IPS-11a (cell line): ENCODE data around the gene TEX38.
"Not testable (repeated sequence)": the region's sequence is repeated elsewhere in the genome, so short reads cannot be mapped to it uniquely, and the experiment has no call there.

Experiments used
- H3K4me3 ChIP-seq: one replicate; pipeline ENCODE4 v1.5.1; 2013; ENCODE audit warnings: low read depth, low read length, control low read depth

Gene TEX38

DNA sequence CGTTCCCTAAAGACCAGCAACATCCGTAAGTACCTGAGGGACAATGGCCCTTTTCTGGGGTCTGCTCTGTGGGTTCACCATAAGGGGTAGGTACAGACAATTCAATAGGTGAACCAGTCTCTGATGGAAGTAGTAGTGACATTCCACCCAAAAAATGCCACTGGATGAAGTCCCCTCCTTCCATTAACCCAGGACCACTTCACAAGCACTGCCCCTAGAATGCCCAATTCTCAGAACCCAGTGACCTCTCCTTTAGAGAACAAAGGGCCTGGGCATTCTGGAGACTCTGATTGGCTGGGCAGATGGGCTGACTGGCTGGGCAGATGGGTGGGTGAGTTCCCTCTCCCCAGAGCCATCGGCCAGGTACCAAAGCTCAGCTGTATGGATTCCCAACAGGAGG, at the start of gene TEX38:
Gene TEX38, plus strand, starts transcription at position 301 of the 400 bp plus-strand sequence. Its CDS starts 81 bp downstream, at position 382.
- no peak within 1 kb of the TSS for H3K4me3 ChIP-seq

DNA sequence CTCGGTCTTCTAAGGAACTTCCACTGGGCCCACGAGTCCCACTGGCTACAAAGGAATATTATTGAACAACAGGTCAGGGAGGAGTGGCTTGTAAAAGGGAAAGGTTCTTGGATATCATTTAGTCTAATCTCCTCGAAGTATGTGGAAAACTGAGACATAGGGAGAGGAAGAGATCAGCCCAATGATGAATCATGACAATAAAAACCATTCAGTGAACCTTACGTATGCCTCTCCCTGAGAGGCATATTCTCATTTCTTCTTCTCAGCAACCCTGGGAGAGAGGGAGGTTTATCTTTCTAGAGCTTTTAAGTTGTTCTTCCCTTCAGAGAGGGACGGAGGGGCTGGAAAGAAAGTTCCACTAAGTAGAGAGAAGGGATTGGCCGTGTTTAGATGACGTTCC, 49.7 kb upstream of the TEX38 start:
- no peak overlapping the region for H3K4me3 ChIP-seq

DNA sequence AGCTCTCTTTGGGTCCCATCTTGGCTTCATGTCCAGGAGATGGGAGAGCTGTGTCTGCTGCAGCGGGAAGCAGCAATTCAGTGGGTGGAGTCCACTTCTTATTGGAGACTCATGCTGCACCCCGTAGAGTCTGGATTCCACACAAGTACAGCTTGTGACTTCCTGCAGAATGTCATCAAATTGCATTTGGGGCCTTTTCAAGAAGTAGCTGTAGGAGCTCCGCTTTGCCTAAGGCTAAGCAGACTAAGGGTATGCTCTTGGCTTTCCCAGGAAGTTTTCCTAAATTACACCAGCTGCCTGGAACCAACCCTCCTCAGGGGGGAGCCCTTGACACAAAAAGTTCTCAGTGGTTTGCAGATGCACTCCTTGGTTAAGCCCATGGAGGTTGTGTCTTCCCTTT, 49.3 kb upstream of the TEX38 start:
- no peak overlapping the region for H3K4me3 ChIP-seq

DNA sequence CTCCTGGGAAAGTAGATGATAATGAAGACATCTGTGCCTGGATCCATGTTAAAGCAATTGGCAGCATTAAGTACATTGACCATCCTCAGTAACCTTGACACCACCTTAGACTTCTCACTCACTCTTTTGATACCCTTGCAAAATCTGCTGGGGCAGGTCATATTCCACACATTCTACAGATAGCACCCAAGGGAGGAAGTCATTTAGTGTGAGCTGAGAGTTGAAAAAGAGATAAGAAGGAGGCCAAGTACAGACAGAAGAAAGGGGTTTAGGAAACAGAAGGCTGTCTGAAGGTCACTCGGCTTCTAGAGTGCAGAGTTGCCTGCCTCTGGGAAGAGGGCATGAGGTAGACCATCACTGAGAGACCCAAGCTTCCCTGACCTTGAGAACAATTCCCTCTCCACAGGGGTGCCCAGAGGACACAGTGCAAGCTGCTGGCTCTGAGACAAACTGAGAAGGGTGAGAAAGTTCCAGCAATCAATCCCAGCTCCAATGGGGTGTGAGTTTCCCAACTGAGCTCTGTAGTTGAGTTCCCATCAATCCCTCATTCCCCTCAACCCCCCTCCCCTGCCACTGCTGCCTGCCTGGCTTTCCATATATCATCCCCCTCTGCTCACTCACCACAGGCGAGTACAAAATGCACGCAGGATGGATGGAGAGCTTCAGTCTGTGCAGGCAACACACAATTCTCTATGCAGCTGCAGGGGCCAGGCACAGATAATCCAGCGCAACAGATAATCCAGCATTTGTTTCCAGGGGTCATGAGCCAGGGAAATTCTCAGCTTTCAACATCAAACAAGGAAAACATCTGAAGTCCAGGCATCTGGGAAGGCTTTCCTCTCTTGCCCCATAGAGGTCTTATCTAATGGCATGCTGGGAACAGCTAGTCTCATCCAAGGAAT, 47.7 kb upstream of the TEX38 start:
- H3K4me3 ChIP-seq, result no peak overlapping the region

DNA sequence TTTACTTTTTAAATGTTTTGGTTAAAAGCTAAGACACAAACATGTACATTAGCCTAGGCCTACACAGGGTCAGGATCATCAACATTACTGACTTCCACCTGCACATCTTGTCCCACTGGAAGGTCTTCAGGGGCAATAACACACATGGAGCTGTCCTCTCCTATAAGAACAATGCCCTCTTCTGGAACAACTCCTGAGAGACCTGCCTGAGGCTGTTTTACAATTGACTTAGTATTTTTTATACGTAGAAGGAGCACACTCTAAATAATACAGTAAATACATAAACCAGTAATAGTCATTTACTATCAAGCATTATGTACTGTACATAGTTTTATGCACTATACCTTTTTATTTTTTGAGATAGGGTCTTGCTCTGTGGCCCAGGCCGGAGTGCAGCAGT, 40.9 kb upstream of the TEX38 start:
- no peak overlapping the region for H3K4me3 ChIP-seq

DNA sequence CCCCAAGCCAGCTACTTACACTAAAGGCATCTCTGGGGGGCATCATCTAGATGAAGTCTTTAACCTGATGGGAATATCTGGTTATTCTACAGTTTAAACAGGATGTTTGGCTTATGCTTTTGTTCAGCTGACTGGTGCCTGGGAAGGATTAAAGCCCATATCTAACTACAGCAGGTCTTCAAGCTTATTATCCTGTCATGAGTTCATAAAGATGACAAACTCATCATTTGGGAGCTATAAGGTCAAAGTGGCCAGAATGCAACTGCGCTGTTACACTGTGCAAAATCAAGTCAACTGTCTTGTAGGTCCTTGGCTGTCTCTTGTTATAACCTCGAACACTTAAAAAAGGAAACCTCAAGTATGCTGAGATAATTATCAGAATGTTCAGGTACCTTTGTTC, 36.4 kb upstream of the TEX38 start:
- H3K4me3 ChIP-seq, result no peak overlapping the region

DNA sequence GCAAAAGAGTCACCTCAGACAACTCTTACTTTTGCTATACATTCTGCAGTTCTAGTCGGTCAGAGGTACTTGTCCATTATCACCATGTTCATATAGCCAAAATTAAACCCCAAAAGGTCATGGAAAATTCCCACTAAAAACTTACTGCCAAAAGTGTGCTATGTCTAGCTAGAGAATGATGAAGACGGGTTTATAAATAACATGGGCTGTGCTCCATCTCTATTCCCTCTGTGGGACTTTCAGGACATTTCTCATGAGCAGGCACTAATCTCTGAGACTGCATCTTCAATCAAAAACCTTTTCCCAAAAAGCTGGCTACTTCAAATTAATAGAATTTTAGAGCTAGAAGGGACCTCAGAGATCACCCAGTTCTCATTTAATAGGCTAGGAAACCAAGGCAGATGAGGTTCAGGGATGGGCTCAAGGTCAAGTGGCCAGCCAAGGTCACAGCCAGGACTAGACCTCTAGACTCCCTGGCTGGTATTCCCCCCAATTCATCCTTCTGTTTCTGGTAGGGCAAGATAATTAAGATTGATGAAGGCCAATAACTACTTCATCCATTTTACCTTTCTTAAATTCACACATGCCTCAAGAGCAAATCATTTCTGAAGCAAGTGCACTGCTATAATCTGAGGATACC, 34.1 kb upstream of the TEX38 start:
- no peak overlapping the region for H3K4me3 ChIP-seq

DNA sequence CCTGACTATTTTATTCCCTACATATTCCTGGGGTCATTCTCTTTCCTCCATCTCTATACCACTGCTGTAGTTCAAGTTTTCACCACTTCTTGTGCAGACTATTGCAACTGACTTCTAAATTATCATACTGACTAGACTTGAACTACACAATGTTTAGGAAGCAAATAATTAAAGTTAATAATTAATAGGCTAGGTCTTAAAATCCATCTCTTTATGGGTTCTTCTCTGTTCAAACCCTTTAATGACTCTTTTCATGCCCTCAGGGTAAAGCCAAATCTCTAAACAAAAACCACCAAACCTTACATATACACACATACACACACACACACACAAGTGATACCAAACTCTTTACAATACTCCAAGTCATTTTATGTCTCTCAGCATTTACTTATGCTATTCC, 32.7 kb upstream of the TEX38 start:
- H3K4me3 ChIP-seq, result no peak overlapping the region

DNA sequence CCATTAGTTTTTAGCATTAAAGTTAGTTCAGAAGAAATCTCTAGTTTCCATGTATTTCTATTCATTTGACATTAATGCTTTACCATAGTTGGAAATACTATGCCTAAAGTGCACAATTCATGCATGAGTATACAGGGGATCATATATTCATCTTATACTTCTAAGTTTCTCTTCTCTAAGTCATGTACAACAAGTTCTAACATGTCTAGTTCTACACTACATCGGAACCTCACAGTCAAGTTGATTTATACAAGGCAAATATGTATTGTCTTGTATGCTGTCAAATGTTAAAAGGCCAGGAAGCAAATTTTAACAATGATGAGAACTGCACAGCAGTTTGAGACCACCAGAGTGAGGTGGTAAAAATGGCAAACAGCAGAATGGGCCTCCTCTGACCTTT, 32.1 kb upstream of the TEX38 start:
- H3K4me3 ChIP-seq, result no peak overlapping the region

DNA sequence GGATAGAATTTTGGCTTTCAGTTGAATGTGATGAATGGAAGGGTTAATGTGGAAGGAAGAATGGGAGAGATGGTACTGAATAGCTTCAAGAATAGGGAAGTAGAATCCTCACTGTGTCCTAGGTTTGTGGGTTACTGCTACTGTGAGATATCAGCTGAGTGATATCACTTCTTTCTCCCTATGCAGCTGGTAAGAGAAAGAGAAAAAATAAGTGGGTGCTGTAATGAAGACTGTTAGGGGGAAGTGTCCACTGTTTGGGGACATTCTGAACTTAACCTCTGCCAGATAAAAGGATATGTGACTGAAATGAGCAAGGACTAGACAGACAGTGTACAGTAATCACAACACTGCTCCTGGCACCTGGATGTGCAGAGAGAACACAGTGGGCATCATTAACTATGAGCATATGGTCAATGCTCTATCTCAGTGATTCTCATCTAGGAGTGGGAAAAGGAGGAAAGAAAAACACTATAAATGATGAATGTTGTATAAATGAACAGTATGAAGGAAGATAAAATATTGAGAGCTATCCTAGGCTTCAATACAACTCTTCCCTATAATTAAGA, 29.5 kb upstream of the TEX38 start:
- H3K4me3 ChIP-seq, result no peak overlapping the region

DNA sequence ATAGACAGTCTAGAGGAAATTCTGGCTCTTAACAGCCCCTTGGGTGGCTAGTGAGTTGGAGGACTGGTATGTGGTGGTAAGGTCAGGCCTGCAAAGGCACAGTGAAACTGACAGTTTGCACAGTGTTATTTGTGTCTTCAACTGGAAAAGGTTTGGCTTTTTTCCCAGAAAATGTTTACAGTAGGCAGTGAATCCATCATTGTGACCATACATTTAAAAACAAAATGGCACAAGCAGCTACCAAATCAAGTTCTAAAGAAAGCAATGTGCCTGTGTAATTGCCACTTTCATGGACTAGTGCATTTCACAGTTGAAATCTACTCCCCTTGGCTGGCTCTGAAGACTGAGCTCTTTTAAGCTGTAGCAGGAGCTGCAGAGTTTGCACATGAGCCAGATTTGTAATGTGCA, 28.3 kb upstream of the TEX38 start:
- H3K4me3 ChIP-seq, result no peak overlapping the region

DNA sequence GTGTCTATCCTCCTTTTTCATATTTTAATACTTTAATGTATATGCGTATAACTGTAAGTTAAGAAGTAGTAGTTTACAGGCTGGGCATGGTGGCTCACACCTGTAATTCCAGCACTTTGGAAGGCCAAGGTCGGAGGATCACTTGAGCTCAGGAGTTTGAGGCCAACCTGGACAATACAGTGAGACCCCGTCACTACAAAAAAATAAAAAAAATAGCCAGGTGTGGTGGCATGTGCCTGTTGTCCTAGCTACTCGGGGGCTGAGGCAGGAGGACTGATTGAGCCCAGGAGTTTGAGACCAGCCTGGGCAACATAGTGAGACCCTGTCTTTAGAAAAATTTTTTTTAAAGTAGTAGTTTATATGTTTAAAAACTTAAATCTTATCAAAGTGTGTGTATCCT, 25.8 kb upstream of the TEX38 start:
- no peak overlapping the region for H3K4me3 ChIP-seq

DNA sequence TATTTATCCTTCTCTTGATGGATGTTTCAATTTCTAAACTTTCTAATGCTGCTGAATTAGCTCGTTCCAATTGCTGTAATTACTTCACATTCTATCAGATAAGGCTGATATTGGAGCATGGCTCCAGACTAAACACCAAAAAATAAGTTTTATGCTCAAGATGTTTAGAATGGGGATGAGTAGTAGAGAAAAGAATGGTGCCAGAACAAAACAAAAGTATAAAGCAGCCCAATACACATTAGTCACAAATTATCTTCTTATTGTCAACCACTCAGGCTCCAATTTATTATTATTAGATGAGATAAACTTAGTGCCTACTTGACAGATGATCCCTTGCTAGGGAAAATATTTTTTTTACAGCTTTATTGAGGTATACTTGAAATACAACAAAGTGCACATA, 25.3 kb upstream of the TEX38 start:
- H3K4me3 ChIP-seq, result no peak overlapping the region

DNA sequence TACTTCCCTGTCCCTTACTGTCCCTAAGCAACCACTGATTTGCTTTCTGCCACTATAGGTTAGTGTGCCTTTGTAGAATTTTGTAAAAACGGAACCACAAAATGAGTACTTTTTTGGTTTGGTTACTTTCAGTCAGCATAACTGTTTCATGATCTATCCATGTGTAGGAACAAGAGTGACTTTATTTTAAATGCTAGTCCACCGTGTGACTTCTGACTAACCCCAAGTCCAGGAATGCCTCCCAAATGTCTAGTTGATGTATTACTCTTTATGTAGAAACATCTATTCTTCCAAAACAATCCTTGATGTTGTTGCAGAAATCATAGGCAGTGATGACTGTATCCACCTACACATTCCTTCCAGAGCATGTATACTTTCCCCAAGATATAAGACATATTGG, 24.8 kb upstream of the TEX38 start:
- no peak overlapping the region for H3K4me3 ChIP-seq

DNA sequence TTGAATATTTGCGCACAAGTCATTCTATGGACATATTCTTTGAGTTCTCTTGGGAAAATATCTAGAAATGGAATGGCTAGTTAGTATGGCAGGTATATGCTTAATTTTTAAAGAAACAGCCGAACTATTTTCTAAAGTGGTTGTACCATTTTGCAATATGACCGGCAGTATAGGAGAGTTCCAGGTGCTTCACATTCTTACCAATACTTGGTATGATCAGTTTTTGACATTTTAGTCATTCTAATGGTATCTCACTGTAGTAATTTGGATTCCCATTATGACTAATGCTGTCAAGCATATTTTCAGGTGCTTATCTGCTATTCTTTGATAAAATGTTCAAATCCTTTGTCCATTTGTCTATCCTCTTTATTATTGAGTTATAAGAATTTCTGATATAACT, 24.0 kb upstream of the TEX38 start:
- no peak overlapping the region for H3K4me3 ChIP-seq

DNA sequence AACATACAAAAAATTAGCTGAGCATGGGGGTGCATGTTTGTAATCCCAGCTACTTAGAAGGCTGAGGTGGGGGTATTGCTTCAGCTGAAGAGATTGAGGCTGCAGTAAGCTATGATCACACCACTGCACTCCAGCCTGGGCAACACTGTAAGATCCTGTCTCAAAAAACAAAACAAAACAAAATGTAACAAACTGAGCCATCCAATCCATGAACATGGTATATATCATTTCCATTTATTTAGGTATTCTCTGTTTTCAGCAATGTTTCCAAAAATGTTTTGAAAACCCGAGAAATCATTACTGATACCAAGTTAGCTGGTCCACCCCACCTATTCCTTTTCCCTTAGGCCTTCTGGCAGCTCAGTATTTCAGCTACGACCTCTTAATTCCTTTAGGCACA, 21.9 kb upstream of the TEX38 start:
- H3K4me3 ChIP-seq, result no peak overlapping the region

DNA sequence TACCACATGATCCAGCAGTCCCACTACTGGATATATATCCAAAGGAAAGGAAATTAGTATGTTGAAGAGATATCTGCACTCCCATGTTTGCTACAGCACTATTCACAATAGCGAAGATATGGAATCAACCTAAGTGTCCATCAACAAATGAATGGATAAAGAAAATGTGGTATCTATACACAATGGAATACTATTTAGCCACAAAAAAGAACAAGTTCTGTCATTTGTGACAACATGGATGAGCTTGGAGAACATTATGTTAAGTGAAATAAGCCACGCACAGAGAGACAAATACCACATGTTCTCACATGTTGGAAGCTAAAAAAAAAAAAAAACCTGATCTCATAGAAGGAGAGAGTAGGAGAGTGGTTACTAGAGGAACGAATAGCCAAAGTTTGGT, 21.2 kb upstream of the TEX38 start:
- no peak overlapping the region for H3K4me3 ChIP-seq

DNA sequence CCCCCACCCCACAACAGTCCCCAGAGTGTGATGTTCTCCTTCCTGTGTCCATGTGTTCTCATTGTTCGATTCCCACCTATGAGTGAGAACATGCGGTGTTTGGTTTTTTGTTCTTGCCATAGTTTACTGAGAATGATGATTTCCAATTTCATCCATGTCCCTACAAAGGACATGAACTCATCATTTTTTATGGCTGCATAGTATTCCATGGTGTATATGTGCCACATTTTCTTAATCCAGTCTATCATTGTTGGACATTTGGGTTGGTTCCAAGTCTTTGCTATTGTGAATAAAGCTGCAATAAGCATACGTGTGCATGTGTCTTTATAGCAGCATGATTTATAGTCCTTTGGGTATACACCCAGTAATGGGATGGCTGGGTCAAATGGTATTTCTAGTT, 20.5 kb upstream of the TEX38 start:
- not testable (repeated sequence) for H3K4me3 ChIP-seq

DNA sequence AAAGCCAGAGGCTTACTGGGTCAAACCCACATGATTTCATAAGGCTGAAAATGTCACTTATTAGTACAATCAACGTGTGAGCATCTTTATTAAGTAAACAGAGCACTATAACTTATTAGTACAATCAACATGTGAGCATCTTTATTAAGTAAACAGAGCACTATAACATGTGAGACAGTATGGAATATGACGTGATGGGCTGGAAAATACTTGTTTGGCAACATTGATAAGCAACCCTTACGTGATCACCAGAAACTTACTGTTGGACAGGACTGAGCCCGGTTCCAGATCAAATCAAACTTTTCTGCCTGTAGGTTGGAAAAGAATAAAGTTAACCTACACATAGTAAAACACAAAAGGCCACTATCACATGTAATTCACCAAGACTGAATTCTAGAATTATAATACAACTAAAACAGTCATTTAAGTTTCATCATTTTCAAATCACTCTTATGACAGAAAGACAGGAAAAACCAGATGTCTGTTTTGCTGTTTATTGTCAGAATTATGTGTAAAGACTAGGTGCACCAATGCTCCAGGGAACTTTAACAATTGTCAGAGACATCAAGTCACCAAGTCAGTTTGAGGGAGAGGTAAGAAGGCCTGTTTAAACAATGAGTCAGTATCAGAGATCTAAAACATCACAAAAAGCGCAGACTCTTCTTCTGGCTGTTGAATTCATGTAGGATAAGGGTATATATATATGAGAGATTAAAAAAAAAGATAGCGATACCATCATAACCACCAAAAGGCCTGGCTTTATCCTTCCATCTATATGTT, 19.1 kb upstream of the TEX38 start:
- H3K4me3 ChIP-seq, result no peak overlapping the region

DNA sequence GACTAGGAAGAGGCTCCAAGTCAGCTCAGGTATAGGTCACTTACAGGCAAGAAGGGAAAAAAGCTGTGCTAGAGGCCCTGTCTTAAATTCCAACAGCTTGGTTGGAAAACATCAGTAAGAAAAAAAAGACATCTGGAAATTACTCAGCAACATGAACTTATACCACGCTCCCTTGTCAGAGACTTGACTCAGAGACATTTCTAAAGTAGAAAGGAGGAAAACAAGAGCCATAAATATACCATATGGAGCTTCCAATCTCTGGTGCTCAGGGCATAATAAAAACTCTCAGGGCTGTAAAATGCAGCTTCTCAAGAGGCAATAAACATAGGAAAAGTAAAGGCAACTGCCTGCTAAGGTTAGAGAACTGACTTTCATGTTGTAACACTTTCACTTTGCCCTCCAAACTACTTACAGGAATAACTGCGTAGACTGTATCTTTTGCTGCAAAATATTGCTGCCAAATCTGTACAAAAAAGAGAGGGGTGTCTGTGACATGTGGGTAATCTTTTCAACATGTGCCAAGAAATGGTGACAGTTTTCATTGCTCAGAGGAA, 18.2 kb upstream of the TEX38 start:
- H3K4me3 ChIP-seq, result no peak overlapping the region

DNA sequence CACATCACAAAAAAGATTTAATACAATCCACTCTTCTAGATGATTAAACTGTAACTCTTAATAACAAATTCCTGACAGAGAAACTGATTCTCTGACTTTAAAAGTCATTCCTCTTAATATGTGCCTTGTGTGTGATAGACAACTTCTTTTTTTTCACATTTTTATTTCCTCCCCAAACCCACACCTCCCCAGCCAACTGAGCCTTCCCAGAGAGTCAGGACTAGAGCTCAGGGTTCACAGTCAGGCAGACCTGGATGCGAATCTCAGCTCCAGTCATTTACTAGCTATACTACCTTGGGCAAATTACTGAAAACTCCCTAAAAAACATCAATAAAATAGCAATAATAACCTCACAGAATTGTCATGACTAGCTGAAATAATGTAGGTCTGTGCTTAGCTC, 17.6 kb upstream of the TEX38 start:
- no peak overlapping the region for H3K4me3 ChIP-seq
